GM12878 (cell line): ENCODE data around the gene MYH10.

Experiments used
- EZH2 ChIP-seq: IDR thresholded peaks from 2 replicates; pipeline ENCODE4 v1.6.1; 2012; ENCODE audit warnings: low read depth, mild to moderate bottlenecking, control low read depth, inconsistent platforms, low read length, borderline replicate concordance; ENCODE audit not compliant: control insufficient read depth
- KLF5 ChIP-seq: fragments of 450-650 bp; IDR thresholded peaks from 2 replicates; pipeline ENCODE4 v1.6.1; 2014; ENCODE audit warnings: mild to moderate bottlenecking; ENCODE audit not compliant: partially characterized antibody
- NBN ChIP-seq: fragments of 450-650 bp; IDR thresholded peaks from 2 replicates; pipeline ENCODE4 v1.6.1; 2016
- NFYA ChIP-seq: IDR thresholded peaks from 2 replicates; pipeline ENCODE4 v1.6.1; 2011; ENCODE audit warnings: low read depth, mild to moderate bottlenecking, low read length, improper control_type of control experiment, borderline replicate concordance
- NFYB ChIP-seq: IDR thresholded peaks from 2 replicates; pipeline ENCODE4 v1.6.1; 2011; ENCODE audit warnings: low read depth, mild to moderate bottlenecking, low read length, improper control_type of control experiment, moderate library complexity; ENCODE audit not compliant: insufficient read depth
- SMARCA5 ChIP-seq: fragments of 450-650 bp; IDR thresholded peaks from 2 replicates; pipeline ENCODE4 v1.6.1; 2017; ENCODE audit warnings: mild to moderate bottlenecking
- SRF ChIP-seq, 2 experiments: IDR thresholded peaks; 2 replicates each; pipeline ENCODE4 v1.6.1; 2011; ENCODE audit warnings: low read depth in 2 of 2, low read length in 2 of 2, mild to moderate bottlenecking in 1 of 2, moderate library complexity in 1 of 2
- TF ChIP-seq, protein P1 (sequence below): IDR thresholded peaks from 2 replicates; pipeline ENCODE4 v1.6.1; 2011; ENCODE audit warnings: borderline replicate concordance, low read depth, mild to moderate bottlenecking, moderate library complexity, low read length; ENCODE audit not compliant: insufficient read depth, poor library complexity, severe bottlenecking
- TF ChIP-seq, protein P2 (sequence below), 3 experiments: IDR thresholded peaks in 2 of 3; conservative IDR thresholded peaks in 1 of 3; 2 replicates each; pipeline ENCODE4 v1.5.1; 2011; ENCODE audit warnings: low read depth in 3 of 3, low read length in 3 of 3, mild to moderate bottlenecking in 3 of 3, control low read depth in 2 of 3, moderate library complexity in 2 of 3, inconsistent platforms in 1 of 3, mixed read lengths in 1 of 3; ENCODE audit not compliant: control insufficient read depth in 2 of 3, insufficient read depth in 1 of 3; ENCODE audit errors: extremely low read depth in 1 of 3

DNA sequence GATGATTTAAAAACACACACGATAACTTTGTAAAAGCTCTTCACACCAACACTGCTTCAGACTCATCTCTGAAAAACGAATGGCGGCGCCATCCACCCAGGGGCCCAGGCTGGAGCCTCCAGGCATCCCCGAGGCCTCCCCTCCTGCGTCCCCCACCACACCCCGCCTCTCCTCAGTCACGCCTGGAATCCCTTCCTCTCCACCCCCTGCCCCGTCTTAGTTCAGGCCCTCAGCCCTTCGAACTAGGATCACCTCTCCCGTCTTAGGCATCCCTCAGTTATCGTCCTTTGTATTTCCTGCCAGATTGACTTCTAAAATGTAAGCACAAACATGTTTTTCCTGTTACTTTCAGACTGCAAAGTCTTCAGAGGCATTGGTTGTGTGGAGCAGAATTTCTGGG lies 136.5 kb downstream of the MYH10 start:
- no peak for TF ChIP-seq NFYB
- TF ChIP-seq KLF5, result no peak
- TF ChIP-seq EZH2, result no peak
- TF ChIP-seq NFYA, result no peak
- TF ChIP-seq, protein P1, sequence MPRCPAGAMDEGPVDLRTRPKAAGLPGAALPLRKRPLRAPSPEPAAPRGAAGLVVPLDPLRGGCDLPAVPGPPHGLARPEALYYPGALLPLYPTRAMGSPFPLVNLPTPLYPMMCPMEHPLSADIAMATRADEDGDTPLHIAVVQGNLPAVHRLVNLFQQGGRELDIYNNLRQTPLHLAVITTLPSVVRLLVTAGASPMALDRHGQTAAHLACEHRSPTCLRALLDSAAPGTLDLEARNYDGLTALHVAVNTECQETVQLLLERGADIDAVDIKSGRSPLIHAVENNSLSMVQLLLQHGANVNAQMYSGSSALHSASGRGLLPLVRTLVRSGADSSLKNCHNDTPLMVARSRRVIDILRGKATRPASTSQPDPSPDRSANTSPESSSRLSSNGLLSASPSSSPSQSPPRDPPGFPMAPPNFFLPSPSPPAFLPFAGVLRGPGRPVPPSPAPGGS, result no peak
- no peak for TF ChIP-seq SMARCA5
- TF ChIP-seq, protein P2, sequence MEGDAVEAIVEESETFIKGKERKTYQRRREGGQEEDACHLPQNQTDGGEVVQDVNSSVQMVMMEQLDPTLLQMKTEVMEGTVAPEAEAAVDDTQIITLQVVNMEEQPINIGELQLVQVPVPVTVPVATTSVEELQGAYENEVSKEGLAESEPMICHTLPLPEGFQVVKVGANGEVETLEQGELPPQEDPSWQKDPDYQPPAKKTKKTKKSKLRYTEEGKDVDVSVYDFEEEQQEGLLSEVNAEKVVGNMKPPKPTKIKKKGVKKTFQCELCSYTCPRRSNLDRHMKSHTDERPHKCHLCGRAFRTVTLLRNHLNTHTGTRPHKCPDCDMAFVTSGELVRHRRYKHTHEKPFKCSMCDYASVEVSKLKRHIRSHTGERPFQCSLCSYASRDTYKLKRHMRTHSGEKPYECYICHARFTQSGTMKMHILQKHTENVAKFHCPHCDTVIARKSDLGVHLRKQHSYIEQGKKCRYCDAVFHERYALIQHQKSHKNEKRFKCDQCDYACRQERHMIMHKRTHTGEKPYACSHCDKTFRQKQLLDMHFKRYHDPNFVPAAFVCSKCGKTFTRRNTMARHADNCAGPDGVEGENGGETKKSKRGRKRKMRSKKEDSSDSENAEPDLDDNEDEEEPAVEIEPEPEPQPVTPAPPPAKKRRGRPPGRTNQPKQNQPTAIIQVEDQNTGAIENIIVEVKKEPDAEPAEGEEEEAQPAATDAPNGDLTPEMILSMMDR (IDR thresholded peaks at IDR 0.05 in 2 of 3, conservative IDR thresholded peaks at IDR 0.05 in 1 of 3; ENCODE audit: control insufficient read depth in 2 of 3, extremely low read depth in 1 of 3, insufficient read depth in 1 of 3, low read depth in 3 of 3, low read length in 3 of 3), result no peak
- no peak for TF ChIP-seq SRF (IDR thresholded peaks at IDR 0.05; ENCODE audit: low read depth in 2 of 2, low read length in 2 of 2)
- TF ChIP-seq NBN, result no peak
